H1 (cell line): Measurements from ENCODE around the gene PROK2. TPM values are rescaled to one million over a fixed set of nuclear protein-coding genes. Genes with fewer than 3 reads are reported as not detected.

ENCODE experiments used
- CTCF ChIA-PET: fragments of 300-600 bp; sonication (Branson Sonifier 250); formaldehyde crosslinking; loops from one replicate; lab custom pipeline; 2021; ENCODE audit not compliant: partially characterized antibody; lab: Charles Lee
- POLR2A ChIA-PET: fragments of 300-600 bp; sonication (Branson Sonifier 250); formaldehyde crosslinking; loops from one replicate; lab custom pipeline; 2021; ENCODE audit warnings: inconsistent platforms; ENCODE audit not compliant: partially characterized antibody; lab: Charles Lee
- DNase-seq, 2 experiments: peaks; one replicate each; pipeline versions ENCODE4 v3.0.0 to v3.0.0-alpha.2; 2010 to 2022; ENCODE audit warnings: low spot score in 2 of 2, low read depth in 1 of 2, mixed read lengths in 1 of 2
- FAIRE-seq: peaks from 2 replicates; lab custom pipeline; 2011; peaks lifted over from hg19 to GRCh38; lab: Jason Lieb, UNC
- H2AFZ ChIP-seq: 2 replicates; pipeline ENCODE4 v1.8.1; 2012; ENCODE audit warnings: low read length, inconsistent platforms
- H2AK5ac ChIP-seq: 2 replicates; pipeline ENCODE4 v1.6.1; 2013; ENCODE audit warnings: low read depth, low read length
- H2BK120ac ChIP-seq: replicated peaks from 2 replicates; pipeline ENCODE3; 2013; ENCODE audit warnings: low read depth, low read length, inconsistent platforms
- H2BK12ac ChIP-seq: 2 replicates; pipeline ENCODE4 v1.6.1; 2013; ENCODE audit warnings: low read depth, low read length
- H2BK15ac ChIP-seq: 2 replicates; pipeline ENCODE4 v1.6.1; 2013; ENCODE audit warnings: low read length
- H2BK20ac ChIP-seq: 2 replicates; pipeline ENCODE4 v1.6.1; 2013; ENCODE audit warnings: low read length
- H2BK5ac ChIP-seq: 2 replicates; pipeline ENCODE4 v1.6.1; 2013; ENCODE audit warnings: low read depth, low read length
- H3K14ac ChIP-seq: 2 replicates; pipeline ENCODE4 v1.6.1; 2013; ENCODE audit warnings: inconsistent platforms; ENCODE audit not compliant: insufficient read length
- H3K18ac ChIP-seq: 2 replicates; pipeline ENCODE4 v1.6.1; 2013; ENCODE audit warnings: low read length; ENCODE audit errors: extremely low read depth
- H3K23ac ChIP-seq: 2 replicates; pipeline ENCODE4 v1.6.1; 2013; ENCODE audit warnings: inconsistent platforms; ENCODE audit not compliant: insufficient read length
- H3K23me2 ChIP-seq: 2 replicates; pipeline ENCODE4 v1.6.1; 2013; ENCODE audit warnings: low read depth, low read length
- H3K27ac ChIP-seq: 2 replicates; pipeline ENCODE4 v1.6.1; 2011; ENCODE audit warnings: low read depth, low read length, inconsistent platforms
- H3K27me3 ChIP-seq, 4 experiments: replicated peaks in 1 of 4; 1 replicate in 1 of 4; 2 replicates in 3 of 4; pipeline versions ENCODE4 v1.6.1 to v1.8.1; 2011 to 2013; ENCODE audit warnings: low read length in 3 of 4, mild to moderate bottlenecking in 3 of 4, inconsistent platforms in 2 of 4, mixed read lengths in 2 of 4, moderate library complexity in 1 of 4; ENCODE audit not compliant: control insufficient read depth in 3 of 4, insufficient read depth in 3 of 4; ENCODE audit errors: extremely low read depth in 1 of 4
- H3K36me3 ChIP-seq, 4 experiments: 2 replicates each; pipeline versions ENCODE4 v1.6.1 to v1.8.1; 2011 to 2013; ENCODE audit warnings: mild to moderate bottlenecking in 4 of 4, low read length in 3 of 4, moderate library complexity in 2 of 4, control low read depth in 1 of 4, inconsistent platforms in 1 of 4; ENCODE audit not compliant: insufficient read depth in 4 of 4, control insufficient read depth in 2 of 4
- H3K4ac ChIP-seq: replicated peaks from 2 replicates; pipeline ENCODE3; 2013; ENCODE audit warnings: low read length, low read depth, mixed read lengths, inconsistent platforms; ENCODE audit not compliant: insufficient read length
- H3K4me1 ChIP-seq, 4 experiments: replicated peaks in 1 of 4; 1 replicate in 1 of 4; 2 replicates in 3 of 4; pipeline versions ENCODE4 v1.6.1 to v1.8.1; 2011 to 2013; ENCODE audit warnings: low read length in 3 of 4, inconsistent platforms in 2 of 4, mixed read lengths in 1 of 4; ENCODE audit not compliant: insufficient read depth in 4 of 4, control insufficient read depth in 3 of 4
- H3K4me2 ChIP-seq, 2 experiments: 2 replicates each; pipeline versions ENCODE4 v1.6.1 to v1.8.1; 2011 to 2013; ENCODE audit warnings: low read depth in 2 of 2, low read length in 2 of 2, control low read depth in 1 of 2, inconsistent platforms in 1 of 2, mild to moderate bottlenecking in 1 of 2; ENCODE audit not compliant: insufficient read depth in 1 of 2
- H3K4me3 ChIP-seq, 4 experiments: fragments of 200-600, 300-600 bp in 1 of 4; sonication (generic), shearing (Covaris generic), sonication (Bioruptor Twin) in 1 of 4; 2 replicates each; pipeline versions ENCODE4 v1.5.1 to v1.8.1; 2011 to 2016; ENCODE audit warnings: low read length in 4 of 4, low read depth in 3 of 4, control low read depth in 2 of 4, inconsistent platforms in 2 of 4, mild to moderate bottlenecking in 2 of 4, mixed read lengths in 1 of 4, moderate library complexity in 1 of 4; ENCODE audit not compliant: insufficient read depth in 2 of 4; ENCODE audit errors: extremely low read depth in 1 of 4
- H3K56ac ChIP-seq: replicated peaks from 2 replicates; pipeline ENCODE3; 2013; ENCODE audit warnings: low read depth, mild to moderate bottlenecking, mixed read lengths, low read length, inconsistent platforms; ENCODE audit not compliant: insufficient read length
- H3K79me1 ChIP-seq: 2 replicates; pipeline ENCODE4 v1.6.1; 2013; ENCODE audit warnings: low read depth, low read length, control low read depth
- H3K79me2 ChIP-seq, 2 experiments: 2 replicates each; pipeline versions ENCODE4 v1.6.1 to v1.8.1; 2012 to 2013; ENCODE audit warnings: low read length in 2 of 2, mild to moderate bottlenecking in 2 of 2, inconsistent platforms in 1 of 2; ENCODE audit not compliant: insufficient read depth in 2 of 2, control insufficient read depth in 1 of 2
- H3K9ac ChIP-seq, 4 experiments: replicated peaks in 1 of 4; 1 replicate in 1 of 4; 2 replicates in 3 of 4; pipeline versions ENCODE4 v1.6.1 to v1.8.1; 2011 to 2013; ENCODE audit warnings: low read depth in 3 of 4, low read length in 3 of 4, control low read depth in 2 of 4, mild to moderate bottlenecking in 2 of 4, moderate library complexity in 2 of 4, inconsistent platforms in 1 of 4; ENCODE audit errors: extremely low read depth in 1 of 4
- H3K9me3 ChIP-seq, 2 experiments: 2 replicates each; pipeline versions ENCODE4 v1.6.1 to v1.8.1; 2012 to 2013; ENCODE audit warnings: mild to moderate bottlenecking in 2 of 2, moderate library complexity in 2 of 2, control low read depth in 1 of 2, inconsistent platforms in 1 of 2, low read depth in 1 of 2, low read length in 1 of 2, mixed read lengths in 1 of 2; ENCODE audit not compliant: insufficient read depth in 2 of 2
- H4K20me1 ChIP-seq, 2 experiments: replicated peaks in 1 of 2; 2 replicates each; pipeline versions ENCODE3 to v1.8.1; 2011 to 2013; ENCODE audit warnings: inconsistent platforms in 2 of 2, low read length in 2 of 2, mild to moderate bottlenecking in 1 of 2; ENCODE audit not compliant: insufficient read depth in 2 of 2, control insufficient read depth in 1 of 2
- H4K5ac ChIP-seq: 2 replicates; pipeline ENCODE4 v1.6.1; 2013; ENCODE audit warnings: low read length, low read depth, mixed read lengths, inconsistent platforms; ENCODE audit not compliant: insufficient read length
- H4K8ac ChIP-seq: 2 replicates; pipeline ENCODE4 v1.8.0; 2013; ENCODE audit warnings: mild to moderate bottlenecking, moderate library complexity, low read length, inconsistent platforms; ENCODE audit not compliant: insufficient read depth; ENCODE audit errors: extremely low read depth
- H4K91ac ChIP-seq: replicated peaks from 2 replicates; pipeline ENCODE3; 2013; ENCODE audit warnings: low read length, mixed read lengths, inconsistent platforms; ENCODE audit not compliant: insufficient read length
- GTF2F1 ChIP-seq: IDR thresholded peaks from 2 replicates; pipeline ENCODE4 v1.6.1; 2012; ENCODE audit warnings: low read depth, low read length, improper control_type of control experiment, borderline replicate concordance
- RBBP5 ChIP-seq: IDR thresholded peaks from 2 replicates; pipeline ENCODE4 v1.7.1; 2012; ENCODE audit warnings: low read depth, mild to moderate bottlenecking, inconsistent platforms, low read length, moderate library complexity, borderline replicate concordance
- WGBS, 2 experiments: shearing (Covaris generic) in 1 of 2; methylation state at CpG; one replicate each; pipeline versions ENCODE4 v1.1.6 to v1.1.7; 2013 to 2015; ENCODE audit warnings: low lambda C conversion rate in 2 of 2, mixed read lengths in 2 of 2, inconsistent platforms in 1 of 2, low coverage in 1 of 2, missing lambda C conversion rate in 1 of 2; ENCODE audit not compliant: insufficient replicate concordance in 2 of 2, insufficient coverage in 1 of 2, insufficient read length in 1 of 2; ENCODE audit errors: extremely low coverage in 1 of 2, missing lambda C conversion rate in 1 of 2; 5-methylcytosine and 5-hydroxymethylcytosine counted together
- polyA plus RNA-seq, 7 experiments: library from polyadenylated mRNA; depleted of rRNA in 3 of 7; stranded (reverse) in 5 of 7; unstranded in 2 of 7; fragments of >200 nt in 5 of 7; fragments of 200-250 nt in 2 of 7; gene quantifications; 1 replicate in 5 of 7; 2 replicates in 1 of 7; 4 replicates in 1 of 7; pipeline versions ENCODE4 v1.2.1 to v1.2.3, GENCODE V29; 2011 to 2013; ENCODE audit warnings: missing spikeins in 2 of 7, mixed read lengths in 2 of 7
- total RNA-seq: library from RNA; stranded (reverse); fragmentation: NEBNext Ultra II Directional; extraction: Animal tissue kit (Norgen Biotek cat#: 25700); gene quantifications from 2 replicates; pipeline ENCODE4 v1.2.1, GENCODE V29; 2021

Gene PROK2
- total and polyA plus RNA-seq, 2 of the 8 experiments (the other 6 are each of a cell fraction or from before 2014, with no cell fraction given) = 0.50 to 1.8 TPM

- Histone ChIP-seq H3K4me2 (no peak overlapping the region), H3K27me3 (no peaks in the 10 kb centered on the region), H3K23ac (no peak overlapping the region), H3K79me1 (no peaks in the 10 kb centered on the region), H2AFZ (no peak overlapping the region), H3K4ac (no peak overlapping the region), H2BK12ac (no peak overlapping the region), H3K56ac (no peak overlapping the region), H3K79me2 (no peaks in the 10 kb centered on the region), H2BK20ac (no peak overlapping the region), H4K8ac (no peak overlapping the region), H2BK15ac (no peak overlapping the region), H4K20me1 (no peaks in the 10 kb centered on the region), H3K18ac (no peak overlapping the region), H3K4me3 (no peak overlapping the region), H3K9me3 (no peaks in the 10 kb centered on the region), H4K5ac (no peak overlapping the region), H3K36me3 (no peaks in the 10 kb centered on the region), H2BK5ac (no peak overlapping the region), H3K14ac (no peak overlapping the region), H2BK120ac (no peak overlapping the region), H4K91ac (no peak overlapping the region), H2AK5ac (no peak overlapping the region), H3K27ac (no peak overlapping the region), H3K9ac (no peak overlapping the region), H3K23me2 (no peaks in the 10 kb centered on the region), H3K4me1 (peaks cover 0 to 3% (median 3%) of the 10 kb centered on the region in 4 experiments; a peak in 6 of 7 replicates)
- DNase-seq (no peak), FAIRE-seq (no peak)
- TF ChIP-seq GTF2F1 = no peak
- no peak for TF ChIP-seq RBBP5
- WGBS, 2 experiments = 81% methylated on average over 3 of the region's 3 CpGs; no CpG with 5 or more reads in 1 of the 2 experiments
- CTCF ChIA-PET = interaction anchor here (0.9 to 1.5 kb wide), 3 partner anchors 9 to 89 kb away, joined by 3 to 4 read pairs (median 3); no protein-coding TSS in a partner anchor
- POLR2A ChIA-PET = no interaction called here
These were observed 20.3 kb upstream of the PROK2 start for GRCh38 chr3:71805199-71805598.
